Osteocyte (in vitro differentiated cells): ENCODE data around the gene CASP7. TPM values are rescaled to one million over a fixed set of nuclear protein-coding genes. Genes with fewer than 3 reads are reported as not detected.

Experiments
- DNase-seq: peaks from one replicate; pipeline ENCODE4 v3.0.0; 2021; ENCODE audit warnings: mixed read lengths; ENCODE audit not compliant: unreplicated experiment; ENCODE audit errors: extremely low spot score
- H3K27ac Mint-ChIP-seq: one replicate; pipeline ENCODE4 v1.8.0; 2021; ENCODE audit warnings: mild to moderate bottlenecking, mixed read lengths; ENCODE audit not compliant: unreplicated experiment
- H3K27me3 Mint-ChIP-seq: one replicate; pipeline ENCODE4 v1.8.0; 2021; ENCODE audit warnings: mixed read lengths; ENCODE audit not compliant: unreplicated experiment
- H3K36me3 Mint-ChIP-seq: one replicate; pipeline ENCODE4 v1.8.0; 2021; ENCODE audit warnings: mixed read lengths; ENCODE audit not compliant: unreplicated experiment
- H3K4me1 Mint-ChIP-seq: one replicate; pipeline ENCODE4 v1.8.0; 2021; ENCODE audit warnings: mixed read lengths; ENCODE audit not compliant: unreplicated experiment
- H3K4me3 Mint-ChIP-seq: one replicate; pipeline ENCODE4 v1.8.0; 2021; ENCODE audit warnings: mild to moderate bottlenecking, moderate library complexity, mixed read lengths; ENCODE audit not compliant: unreplicated experiment
- H3K9me3 Mint-ChIP-seq: one replicate; pipeline ENCODE4 v1.8.0; 2021; ENCODE audit warnings: mixed read lengths; ENCODE audit not compliant: unreplicated experiment
- total RNA-seq: library from RNA; stranded (reverse); gene quantifications from 2 replicates; pipeline ENCODE4 v1.2.1, GENCODE V29; 2021
- TF ChIP-seq, protein P1 (sequence below): fragments of 200-600 bp; sonication (generic); IDR thresholded peaks from 2 replicates; pipeline ENCODE4 v1.5.0; 2021; ENCODE audit warnings: antibody characterized with exemption, mild to moderate bottlenecking, moderate library complexity

The CASP7 gene
- total RNA-seq, 1 donor from 2014 or later, result 30.1 TPM

DNA sequence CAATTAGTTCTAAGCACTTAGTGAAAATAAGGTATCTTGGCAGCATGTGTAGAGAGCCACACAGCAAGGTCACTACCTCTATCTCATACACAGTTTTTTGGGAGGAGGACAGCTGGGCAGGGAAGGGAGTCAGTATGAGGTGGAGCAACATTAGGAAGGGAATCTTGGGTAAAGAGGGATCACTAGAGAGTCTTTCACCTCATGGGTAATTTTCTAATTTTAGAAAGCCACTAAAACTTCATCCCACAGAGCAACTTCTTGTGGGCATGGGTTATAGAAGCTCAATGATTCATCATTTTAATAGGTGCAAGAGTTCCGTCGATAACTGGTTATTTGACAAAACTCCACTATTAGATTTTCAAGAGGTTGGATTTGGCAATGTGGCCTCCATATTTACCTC, 18.4 kb upstream of the CASP7 start:
- Mint-ChIP-seq H3K27me3 (peaks cover 52% of the 10 kb centered on the region), H3K9me3 (no peaks in the 10 kb centered on the region), H3K4me1 (no peaks in the 10 kb centered on the region), H3K27ac (no peak overlapping the region), H3K36me3 (no peaks in the 10 kb centered on the region), H3K4me3 (no peak overlapping the region)
- no peak for DNase-seq
- TF ChIP-seq, protein P1, sequence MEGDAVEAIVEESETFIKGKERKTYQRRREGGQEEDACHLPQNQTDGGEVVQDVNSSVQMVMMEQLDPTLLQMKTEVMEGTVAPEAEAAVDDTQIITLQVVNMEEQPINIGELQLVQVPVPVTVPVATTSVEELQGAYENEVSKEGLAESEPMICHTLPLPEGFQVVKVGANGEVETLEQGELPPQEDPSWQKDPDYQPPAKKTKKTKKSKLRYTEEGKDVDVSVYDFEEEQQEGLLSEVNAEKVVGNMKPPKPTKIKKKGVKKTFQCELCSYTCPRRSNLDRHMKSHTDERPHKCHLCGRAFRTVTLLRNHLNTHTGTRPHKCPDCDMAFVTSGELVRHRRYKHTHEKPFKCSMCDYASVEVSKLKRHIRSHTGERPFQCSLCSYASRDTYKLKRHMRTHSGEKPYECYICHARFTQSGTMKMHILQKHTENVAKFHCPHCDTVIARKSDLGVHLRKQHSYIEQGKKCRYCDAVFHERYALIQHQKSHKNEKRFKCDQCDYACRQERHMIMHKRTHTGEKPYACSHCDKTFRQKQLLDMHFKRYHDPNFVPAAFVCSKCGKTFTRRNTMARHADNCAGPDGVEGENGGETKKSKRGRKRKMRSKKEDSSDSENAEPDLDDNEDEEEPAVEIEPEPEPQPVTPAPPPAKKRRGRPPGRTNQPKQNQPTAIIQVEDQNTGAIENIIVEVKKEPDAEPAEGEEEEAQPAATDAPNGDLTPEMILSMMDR, result no peak

DNA sequence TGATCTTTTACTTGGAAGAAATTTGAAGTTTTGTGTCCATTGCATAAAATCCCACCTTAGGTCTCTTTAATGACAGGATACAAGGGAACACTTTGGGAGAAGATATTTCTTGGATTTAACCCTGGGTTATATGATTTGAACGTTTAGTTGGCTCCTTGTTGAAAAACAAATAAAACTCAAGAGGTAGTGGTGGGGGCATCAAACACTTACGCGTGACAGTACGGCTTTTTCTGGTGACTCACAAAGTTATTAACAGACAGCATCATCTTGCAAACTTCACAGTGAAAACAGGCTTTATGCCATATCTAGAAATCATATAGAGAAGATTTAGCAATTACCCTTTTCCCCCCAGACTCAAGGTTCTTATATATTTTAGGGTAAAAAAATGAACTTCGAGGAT, 16.6 kb upstream of the CASP7 start:
- DNase-seq, result no peak
- no peaks in the 10 kb centered on the region for H3K4me1 Mint-ChIP-seq
- no peaks in the 10 kb centered on the region for H3K36me3 Mint-ChIP-seq
- H3K27me3 Mint-ChIP-seq, result peaks cover 35% of the 10 kb centered on the region
- H3K4me3 Mint-ChIP-seq, result no peak overlapping the region
- TF ChIP-seq, protein P1, result no peak
- no peaks in the 10 kb centered on the region for H3K9me3 Mint-ChIP-seq
- H3K27ac Mint-ChIP-seq, result no peak overlapping the region

DNA sequence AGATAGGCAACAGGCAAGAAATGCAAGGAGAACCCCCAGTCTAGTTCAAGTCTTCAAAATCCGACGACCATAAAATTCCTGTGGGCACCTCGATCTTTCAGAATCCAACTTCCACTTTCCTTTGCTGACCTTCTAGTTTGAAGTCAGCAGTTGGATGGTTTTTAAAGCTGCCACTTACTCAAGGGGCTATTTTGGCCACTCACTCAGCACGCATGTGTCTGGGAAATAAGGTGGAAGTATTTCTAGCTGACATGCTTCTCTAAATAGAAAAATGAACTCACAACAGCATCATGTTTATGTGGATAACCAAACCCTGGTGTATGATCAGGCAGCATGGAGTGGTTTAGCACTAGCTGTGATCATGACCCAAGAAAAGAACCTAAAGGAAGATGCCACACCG, 15.8 kb upstream of the CASP7 start, which contains the start of gene NRAP:
Gene NRAP, minus strand, starts transcription at position 134 of the 400 bp plus-strand sequence. CDS start 159 bp downstream, outside the sequence.
- no peak for DNase-seq
- Mint-ChIP-seq H3K27ac (no peak within 1 kb of the TSS), H3K4me1 (no peaks in the 10 kb centered on the region), H3K36me3 (no peaks in the 10 kb centered on the region), H3K4me3 (no peak within 1 kb of the TSS), H3K27me3 (peaks cover 31% of the 10 kb centered on the region), H3K9me3 (no peaks in the 10 kb centered on the region)
- TF ChIP-seq, protein P1, result no peak

DNA sequence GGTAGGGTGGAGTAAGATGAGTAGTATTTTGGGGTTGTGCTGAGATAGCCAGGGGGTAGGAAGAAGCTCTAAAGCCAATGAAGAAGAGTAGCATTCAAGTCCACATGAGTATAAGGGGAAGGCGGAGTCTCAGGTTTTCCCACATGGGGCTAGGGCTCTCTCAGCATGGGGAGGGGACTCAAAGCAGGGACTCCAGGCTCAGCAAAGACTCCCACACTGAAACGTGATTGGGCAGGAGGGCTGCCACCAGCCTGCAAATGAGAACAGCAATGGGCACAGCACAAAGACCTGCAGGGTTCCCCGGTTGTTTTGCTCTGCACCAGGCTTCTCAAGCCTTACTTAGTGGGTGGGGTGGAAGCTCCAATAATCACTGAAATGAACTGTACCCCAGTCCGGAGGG, 14.4 kb upstream of the CASP7 start:
- no peaks in the 10 kb centered on the region for H3K4me1 Mint-ChIP-seq
- peaks cover 5% of the 10 kb centered on the region for H3K9me3 Mint-ChIP-seq
- no peaks in the 10 kb centered on the region for H3K36me3 Mint-ChIP-seq
- no peak for DNase-seq
- TF ChIP-seq, protein P1, result no peak
- H3K4me3 Mint-ChIP-seq, result no peak overlapping the region
- H3K27me3 Mint-ChIP-seq, result peaks cover 23% of the 10 kb centered on the region
- no peak overlapping the region for H3K27ac Mint-ChIP-seq

DNA sequence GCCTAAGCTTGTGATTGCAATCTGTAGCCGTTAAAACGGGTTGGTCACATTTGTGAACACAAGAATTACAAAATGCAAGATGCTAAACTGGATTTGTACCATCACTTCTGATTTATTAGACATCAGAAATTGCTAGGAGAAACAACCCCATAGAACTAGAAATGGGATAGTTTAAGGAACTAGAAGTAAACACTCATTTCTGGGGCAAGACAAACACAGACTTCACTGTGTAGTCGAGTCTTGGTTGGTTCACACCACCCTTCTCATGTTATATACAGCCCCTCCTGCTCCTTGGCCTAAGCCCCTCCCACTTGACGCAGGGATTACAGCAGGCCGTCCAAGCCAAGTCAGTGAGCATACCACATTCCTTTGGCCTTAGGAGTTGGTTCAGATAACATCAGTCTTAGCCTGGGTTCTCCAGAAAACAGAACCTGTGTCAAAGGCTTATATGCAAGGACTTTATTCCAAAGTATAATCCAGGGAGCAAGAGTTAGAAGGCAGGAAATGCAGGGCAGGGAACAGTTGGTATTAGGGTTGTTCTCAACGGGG, 13.8 kb upstream of the CASP7 start:
- Mint-ChIP-seq H3K4me1 (no peaks in the 10 kb centered on the region), H3K27ac (no peak overlapping the region), H3K36me3 (no peaks in the 10 kb centered on the region), H3K27me3 (peaks cover 25% of the 10 kb centered on the region), H3K9me3 (peaks cover 9% of the 10 kb centered on the region), H3K4me3 (no peak overlapping the region)
- TF ChIP-seq, protein P1, result no peak
- no peak for DNase-seq
